T follicular helper cell (primary cell): Measurements from ENCODE around the gene ITFG1.

Source experiments
- DNase-seq: peaks from one replicate; pipeline ENCODE4 v3.0.0-alpha.2; 2020; ENCODE audit warnings: low read depth

Gene ITFG1

DNA sequence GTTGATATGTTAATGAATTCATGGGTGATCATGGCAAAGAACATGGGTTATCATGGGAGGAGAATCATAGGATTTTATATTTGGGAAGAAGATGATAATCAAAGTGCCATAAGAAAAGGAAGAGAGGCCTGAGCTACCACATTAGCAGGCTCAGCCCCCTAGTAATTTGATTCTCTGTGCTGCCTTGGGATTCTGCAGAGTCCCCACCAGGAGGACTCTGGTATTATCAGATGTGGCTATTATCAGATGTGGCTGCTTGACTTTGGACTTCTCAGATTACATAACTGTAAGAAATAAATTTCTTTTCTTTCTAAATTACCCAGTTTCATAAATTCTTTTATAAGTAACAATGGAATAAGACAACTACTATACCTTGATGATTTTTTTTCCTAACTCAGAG is 137.6 kb downstream of the ITFG1 start:
- DNase-seq, result no peak

DNA sequence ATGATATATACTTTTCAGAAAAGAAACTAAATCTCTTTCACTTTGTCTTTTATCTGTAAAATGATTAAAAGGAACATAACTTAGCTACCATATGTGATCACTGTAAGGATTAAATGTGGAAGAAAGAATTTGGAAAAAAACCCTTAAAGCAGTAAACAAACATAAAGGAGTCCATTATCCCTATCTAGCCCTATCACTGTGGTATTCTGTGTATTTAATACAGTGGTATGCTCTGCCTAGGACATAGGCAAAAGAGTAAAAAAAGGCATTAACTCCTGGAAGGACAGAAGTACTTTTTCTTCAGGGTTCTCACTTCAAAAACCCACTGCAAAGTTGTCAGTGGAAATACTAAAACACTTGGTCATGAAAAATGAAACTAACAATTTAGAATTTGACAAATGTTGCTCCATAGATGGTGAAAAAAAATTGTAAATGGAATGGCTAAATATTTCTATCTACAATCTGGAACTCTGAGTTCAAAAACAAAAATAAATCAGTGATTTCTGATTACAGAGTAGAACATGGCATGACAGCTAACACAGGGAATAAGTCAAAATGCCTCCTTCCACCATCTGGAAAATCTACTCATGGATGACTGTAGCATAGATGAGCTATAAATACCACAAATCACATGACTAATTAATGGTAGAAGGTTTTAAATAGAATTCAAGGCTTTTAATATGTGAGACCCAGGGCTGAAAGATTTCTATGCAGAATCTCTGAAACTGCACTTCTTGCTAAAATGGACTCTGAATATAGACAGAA is 140.1 kb downstream of the ITFG1 start:
- DNase-seq, result no peak

DNA sequence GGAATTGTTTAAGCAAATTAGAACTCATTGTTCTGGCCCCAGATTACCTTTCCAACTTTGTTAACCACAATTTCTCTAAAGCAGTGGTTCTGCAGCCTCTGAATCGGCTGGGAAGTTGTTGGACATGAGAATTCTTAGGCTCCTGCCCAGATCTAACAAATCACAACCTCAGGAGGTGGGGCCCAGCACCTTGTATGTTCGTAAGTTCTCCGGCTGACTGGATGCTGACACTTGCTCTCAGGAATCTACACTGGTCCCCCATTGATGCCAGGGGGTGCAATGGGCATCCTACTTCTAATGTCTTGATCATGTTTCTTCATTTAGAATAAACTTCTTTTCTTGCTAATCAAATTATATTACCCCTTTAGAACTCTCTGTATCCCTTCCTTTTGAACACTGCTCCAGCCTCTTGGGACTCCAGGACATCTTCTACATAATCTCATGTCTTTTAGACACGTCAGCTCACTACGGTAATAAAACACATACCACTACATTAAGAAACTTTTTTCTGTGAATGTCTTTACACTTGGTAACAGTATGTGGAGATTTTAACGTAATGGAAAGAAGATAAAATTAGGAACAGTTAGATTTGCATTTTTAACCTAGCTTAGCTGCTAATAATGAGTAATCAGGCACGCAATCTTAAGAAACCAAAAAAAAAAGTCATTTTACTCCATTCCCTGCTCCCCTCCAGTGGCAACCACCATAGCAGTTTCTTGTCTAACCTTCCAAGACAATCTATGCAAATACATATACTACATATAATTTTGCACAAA is 143.2 kb downstream of the ITFG1 start:
- DNase-seq, result no peak

DNA sequence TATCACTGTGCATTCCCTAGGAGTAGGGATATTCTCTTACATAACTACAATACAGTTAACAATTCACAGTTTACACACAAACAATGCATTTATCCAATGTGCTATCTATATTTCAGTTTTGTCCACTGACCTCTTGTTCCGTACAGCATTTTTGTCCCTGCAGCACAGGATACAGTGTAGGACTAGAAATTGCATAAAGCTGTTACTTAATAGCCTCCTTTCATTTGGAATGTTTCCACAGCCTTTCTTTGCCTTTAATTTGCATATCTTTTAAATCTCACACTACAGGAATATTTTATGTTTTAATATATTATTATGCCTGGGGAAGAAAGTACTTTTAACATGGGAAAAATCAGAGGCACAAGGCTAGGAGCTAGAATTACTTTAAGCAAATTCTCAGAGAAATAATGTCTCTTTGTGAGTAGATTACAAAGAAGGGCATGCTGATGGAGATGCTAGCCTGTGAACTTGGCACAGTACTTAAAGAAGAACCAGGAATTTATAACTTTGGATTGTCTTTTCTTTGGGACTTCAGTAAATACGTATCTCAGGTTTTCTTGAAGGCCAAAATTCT is 144.3 kb downstream of the ITFG1 start:
- no peak for DNase-seq

DNA sequence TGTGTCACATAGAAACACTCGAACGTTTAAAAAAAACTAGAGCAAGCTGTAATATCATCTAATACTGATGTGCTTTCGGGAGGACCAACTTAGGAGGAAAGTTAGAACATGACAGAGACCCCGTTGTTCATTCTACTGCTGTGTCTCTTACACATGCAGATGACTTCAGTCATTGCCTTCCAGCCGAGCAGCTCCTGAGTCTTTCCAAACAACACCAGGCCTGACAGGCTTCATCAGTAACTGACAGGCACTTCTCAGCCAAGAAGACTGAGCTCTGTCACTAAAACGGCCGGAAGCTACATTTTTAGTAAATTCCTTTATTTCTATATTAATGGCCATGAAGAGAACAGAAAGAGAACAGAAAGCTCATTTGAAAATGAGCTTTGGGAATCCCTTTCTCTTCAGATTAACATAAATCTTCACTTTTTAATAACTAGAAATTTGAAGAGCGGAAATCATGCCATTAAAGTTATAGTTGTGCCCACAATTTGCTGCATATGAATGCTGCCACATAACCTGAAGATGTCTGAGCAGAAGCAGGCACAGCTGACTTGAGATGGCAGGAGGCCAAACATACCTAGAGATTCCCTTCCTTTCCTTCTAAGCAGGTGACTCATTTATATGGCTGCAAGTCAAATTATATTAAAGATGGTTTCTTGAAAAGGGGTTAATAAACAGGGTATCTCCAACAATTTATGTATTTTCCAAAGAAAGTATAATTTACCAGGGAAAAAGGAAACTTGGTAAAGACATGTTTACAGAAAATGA is 148.9 kb downstream of the ITFG1 start:
- no peak for DNase-seq

DNA sequence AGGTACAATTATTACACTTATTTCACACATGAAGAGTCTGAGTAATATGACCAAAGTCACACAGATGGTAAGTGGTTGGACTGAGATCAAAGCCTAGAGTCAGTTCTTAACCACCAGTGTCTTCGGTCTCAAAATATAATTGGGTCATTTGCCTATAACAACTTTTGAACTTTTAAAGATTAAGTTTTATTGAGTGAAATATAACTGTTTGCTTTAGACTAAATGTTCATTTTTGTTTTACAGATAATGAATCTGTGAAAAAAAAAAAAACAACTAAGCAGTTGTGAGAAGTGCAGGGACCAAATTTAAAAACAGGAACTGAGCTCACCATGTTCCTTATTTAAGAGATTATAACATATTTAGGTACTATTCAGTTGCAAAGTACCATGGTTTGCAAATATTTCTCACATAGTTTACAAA is 150.1 kb downstream of the ITFG1 start:
- DNase-seq, result no peak

DNA sequence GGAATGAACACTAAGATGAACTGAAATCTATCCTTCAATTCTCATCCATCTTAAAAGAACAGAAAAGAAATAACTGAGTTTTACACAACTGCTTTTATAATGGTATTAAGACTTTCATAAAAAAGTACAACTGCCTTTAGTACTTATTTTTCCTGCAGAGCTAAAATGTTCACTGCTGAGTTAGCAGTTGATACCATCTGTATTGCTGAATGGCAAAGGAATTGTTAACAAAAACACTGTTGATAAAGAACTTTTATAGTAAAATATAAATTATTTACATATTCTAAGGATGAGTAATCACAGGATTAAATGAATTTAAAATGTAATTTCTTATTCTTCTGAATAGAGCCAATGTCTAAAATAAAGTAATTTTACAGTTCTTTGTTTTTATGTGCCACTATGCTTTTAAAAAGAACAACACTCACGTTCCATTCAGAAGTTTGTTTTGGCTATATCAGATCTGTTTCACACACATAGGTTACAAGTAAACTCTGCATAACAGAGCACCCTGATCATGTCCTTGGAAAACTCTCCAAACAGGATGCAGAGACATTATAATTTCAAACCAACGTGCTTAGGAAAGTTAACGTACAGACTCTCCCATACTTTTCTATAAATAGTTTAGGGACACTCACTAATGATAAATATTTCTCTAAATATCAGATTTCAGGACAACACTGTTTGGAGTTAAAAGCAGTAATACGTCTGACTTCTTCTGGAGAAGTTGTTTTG is 151.1 kb downstream of the ITFG1 start:
- DNase-seq, result no peak

DNA sequence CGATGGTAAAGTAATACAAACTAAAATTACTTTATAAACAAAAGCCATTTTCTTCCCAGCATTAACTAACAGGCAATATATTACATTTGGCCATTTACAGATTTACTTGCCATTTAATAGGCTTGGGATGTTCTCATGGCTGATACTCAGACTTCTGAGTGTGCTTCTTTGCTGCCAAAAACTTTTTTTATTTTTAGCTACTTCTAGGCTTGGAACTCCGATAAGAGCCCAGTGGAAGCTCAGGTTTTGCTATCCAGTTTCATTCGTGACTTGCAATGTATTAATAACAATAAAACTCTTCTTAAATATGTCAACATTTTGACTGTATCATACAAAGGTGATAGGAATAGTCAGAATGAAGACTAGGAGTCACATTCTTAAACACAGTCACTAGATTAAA is 152.3 kb downstream of the ITFG1 start:
- DNase-seq, result no peak

DNA sequence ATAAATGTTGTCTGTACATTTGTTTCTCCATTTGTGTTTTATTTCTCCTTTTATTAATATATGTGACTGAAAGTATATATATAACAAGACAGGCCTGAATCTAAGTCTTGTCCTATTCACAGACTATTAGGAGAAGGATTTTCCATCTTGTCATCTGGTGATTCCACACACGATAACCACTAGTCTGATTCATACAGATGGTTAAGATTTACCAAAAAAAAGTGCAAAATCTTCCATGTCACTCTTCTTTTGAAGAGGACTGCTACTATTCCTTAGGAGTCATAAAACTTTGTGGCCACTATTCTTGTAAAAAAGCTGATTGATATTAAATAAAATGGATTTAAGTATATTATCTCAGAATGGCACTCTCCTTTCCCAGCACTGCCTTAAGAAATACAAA is 156.3 kb downstream of the ITFG1 start:
- no peak for DNase-seq

DNA sequence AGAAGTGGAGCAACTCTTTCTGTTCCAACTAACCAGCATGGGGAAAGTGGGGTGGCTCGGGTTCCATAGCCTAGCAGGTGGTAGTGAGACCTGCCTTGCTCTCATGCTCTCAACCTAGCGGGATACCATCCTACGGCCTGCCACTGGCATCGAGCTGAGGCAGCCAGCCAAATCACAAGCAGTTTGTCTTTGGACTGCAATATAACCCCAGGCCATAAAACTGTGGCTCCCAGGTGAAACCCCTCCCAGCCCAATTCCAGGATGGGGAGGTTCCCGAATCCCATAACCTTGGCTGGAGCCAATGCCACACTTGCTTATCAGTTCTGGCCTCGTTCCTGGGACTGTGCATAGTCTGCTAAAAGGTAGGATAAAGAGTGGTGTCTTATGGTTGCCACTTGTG is 161.3 kb downstream of the ITFG1 start:
- DNase-seq, result no peak

DNA sequence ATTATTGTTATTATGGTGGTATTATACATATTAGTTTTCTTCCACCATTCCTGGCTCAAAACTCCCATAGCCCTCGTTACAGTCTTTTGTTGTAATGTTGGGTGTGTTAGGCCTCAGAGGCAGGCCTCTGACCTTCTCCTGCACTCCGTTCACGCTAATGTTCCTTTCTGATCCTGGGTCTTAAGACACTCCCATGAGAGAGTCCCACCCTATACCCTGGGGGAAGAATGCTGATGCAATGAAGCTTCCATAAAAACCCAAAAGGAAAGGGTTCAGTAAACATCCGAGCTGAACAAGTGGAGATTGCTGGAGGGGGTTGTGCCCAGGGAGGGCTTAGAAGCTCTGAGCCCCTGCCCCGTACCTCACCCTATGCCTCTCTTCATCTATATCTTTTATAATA is 175.9 kb downstream of the ITFG1 start:
- no peak for DNase-seq

DNA sequence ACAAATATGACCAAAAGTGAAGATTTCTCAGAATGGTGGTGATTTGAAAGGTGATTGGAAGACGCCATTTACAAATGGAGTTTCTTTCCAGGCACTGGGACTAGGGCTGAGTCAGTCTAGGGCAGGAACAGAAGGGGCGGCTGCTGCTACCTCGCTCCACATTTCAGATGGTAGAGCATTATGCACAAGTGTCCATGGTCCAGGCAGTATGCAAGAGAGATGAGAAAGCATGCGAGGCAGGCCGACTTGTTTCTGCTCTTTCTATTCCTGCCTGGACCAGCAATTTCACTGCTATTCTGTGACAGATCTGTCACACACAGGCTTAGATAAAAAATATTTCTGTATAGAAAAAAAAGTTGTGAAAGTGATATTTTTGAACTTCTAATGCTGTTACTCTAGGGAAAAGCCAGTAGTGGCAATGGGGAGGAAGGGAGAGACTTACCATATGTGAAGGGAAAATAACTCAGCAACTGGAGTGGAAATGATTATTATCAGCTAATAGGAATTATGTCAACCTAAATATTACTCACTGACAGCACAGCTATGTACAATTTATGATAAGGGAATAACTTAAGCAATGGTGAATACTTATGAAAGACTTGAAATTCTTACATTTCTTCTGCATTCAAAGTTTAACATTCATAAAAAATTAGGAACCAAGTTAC is 182.4 kb downstream of the ITFG1 start:
- no peak for DNase-seq

DNA sequence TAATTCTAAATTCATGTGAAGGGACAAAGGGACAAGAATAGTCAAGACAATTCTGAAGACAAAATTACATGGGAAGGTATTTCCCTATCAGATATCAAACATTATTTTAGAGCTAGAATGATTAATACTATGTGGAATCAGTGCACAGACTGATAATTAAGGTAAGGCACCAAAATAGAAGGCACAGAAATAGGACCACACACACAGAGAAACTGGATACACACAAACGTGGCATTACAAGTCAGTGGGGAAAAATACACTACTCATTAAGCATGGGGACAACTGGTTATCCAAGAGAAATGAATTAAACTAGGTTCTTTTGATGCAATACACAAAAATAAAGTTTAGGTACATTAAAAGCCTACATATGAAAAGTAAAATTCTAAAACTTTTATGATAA is 184.3 kb downstream of the ITFG1 start:
- DNase-seq, result no peak

DNA sequence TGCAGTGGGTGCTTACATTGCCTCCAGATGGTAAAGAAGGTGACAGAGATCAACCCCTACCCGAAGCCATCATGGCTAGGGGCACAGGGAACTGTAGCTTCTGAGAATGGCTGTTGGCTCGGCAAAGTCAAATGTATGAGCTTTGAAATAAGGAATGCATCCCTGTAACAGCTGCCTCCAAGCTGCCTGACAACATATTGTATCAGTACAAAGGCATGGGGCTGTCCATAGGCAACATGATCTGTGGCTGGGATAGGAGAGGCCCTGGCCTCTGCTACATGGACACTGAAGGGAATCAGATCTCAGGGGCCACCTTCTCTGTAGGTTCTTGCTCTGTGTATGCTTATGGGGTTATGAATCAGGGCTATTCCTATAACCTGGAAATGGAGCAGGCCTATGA is 197.9 kb downstream of the ITFG1 start:
- DNase-seq, result no peak

DNA sequence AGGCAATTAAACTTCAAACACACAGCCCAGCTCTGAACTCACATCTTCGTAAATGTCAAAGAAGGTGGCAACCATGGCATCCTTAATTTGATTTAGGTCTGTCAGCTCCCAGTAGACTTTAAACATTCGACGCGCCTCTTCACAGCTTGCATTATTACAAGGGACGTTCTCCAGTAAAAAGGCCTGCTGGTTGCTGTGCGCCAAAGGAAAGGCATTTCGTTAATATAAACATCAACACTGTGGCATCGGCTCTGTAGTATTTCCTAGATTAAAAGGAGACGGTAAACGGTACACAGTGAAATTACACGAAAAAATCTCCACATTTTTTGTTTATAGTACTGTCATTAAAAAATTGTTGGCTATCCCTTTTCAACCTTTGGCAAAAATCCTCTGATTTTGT is 200.4 kb downstream of the ITFG1 start:
- no peak for DNase-seq

DNA sequence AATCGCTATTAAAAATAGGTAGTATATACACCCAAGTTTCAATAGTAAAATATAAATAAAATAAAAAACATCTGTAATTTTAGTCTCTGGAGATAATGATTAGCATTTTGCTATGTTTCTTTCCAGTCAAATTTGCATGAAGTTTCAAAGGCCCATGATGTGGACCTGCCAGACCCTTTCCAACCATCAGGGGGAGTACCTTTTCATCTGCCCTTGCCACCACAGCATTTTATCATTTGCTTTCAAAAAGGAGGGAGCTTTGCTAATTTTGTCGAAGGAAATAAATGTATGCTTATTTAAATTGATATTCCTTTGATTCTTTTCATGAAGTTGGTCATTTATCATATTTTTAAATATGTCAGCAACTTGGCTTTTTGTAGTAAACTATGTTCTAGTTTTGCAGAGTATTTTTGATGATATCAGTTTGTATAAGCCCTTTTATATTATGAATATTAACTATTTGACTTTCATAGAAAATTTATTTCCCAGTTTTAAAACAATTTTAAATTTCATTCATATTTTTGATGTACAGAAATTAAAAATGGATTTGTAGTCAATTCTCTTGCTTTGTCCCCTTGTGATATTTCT is 201.9 kb downstream of the ITFG1 start:
- DNase-seq, result no peak

DNA sequence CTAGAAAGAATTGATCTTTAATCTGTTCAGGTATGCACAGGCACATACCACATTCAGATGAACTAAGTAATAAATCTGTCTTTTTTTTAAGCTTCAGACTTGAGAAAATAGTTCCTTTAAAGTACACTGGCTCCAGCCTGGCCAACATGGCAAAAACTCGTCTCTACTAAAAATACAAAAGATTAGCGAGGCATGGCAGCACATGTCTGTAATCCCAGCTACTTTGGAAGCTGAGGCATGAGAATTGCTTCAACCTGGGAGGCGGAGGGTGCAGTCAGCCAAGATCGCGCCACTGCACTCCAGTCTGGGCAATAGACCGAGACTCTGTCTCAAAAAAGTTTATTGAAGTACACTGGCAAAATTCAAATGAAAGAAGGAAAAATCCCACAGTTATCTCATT is 206.1 kb downstream of the ITFG1 start:
- no peak for DNase-seq

DNA sequence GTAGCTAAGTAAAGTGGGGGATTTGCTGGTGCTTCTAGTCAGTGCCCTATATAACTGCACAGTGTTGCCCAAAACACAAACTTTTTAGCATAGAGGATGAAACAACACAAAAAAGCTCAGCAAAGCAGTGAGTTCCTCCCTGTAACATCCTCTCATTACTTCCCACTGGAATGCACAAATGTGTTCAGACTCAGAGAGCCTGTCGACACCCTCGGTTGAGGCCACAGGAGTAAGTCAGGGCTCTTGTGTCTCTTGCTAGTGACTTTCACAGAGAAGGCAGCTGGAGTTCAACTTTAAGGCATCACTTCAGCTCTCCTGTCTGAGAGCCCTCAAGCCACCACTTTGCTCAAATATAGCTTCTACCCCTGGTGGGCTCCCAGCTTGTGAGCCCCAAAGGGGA is 209.9 kb downstream of the ITFG1 start:
- DNase-seq, result no peak

DNA sequence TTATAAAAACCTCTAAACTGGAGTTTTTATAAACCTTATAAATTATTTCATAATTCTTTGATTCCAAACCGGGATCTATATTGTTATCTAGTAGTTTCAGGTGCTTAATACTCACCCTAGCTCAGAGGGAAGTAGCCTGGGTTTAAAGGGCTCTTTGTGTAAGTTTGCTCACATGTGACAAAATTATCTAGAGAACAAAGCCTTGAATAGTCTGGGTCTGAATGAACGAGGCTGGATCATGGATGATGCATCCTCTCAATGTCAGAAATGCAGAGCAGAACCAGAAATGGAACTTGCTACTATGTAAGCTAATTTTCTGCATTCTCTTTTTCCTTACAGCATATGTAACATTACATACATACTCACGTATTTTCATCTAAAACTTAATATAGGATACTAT is 213.2 kb downstream of the ITFG1 start:
- DNase-seq, result no peak

DNA sequence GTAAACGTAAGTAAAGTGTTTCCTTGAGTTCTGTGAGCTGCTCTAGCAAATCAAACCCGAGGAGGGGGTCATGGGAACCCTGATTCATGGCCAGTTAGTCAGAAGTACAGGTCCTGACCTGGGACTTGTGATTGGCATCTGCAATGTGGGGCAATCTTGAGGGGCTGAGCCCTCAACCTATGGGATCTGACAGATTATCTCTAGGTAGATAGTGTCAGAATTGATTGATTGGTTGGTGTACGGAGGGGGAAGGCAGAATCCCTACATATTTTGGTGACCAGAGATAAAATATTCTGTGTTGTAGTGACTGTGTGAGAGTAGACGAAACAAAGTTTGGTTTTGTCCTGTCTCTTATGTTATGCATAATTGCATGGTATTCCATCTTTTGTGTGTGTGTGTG is 216.7 kb downstream of the ITFG1 start:
- no peak for DNase-seq

DNA sequence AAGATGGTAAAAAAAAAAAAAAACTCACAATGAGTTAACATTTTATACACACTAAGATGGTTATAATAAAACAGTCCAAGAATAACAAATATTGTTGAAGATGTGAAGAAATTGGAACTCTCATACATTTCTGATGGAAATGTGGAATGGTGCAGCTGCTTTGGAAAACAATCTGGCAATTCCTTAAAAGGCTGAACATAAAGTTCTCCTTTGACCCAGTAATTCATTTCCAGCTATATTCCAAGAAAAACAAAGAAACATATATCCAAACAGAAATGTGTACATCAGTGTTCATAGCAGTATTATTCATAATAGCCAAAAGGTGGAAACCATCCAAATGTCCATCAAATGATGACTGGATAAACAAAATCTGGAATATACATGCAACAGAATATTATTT is 219.8 kb downstream of the ITFG1 start:
- no peak for DNase-seq
